ENCODE results near the gene MPP2. TPM values are rescaled to one million over a fixed set of nuclear protein-coding genes. Genes with fewer than 3 reads are reported as not detected.
A peak's percentile ranks its signal among the peaks of the same experiment; 100 is the strongest.

The MPP2 gene
- total and polyA plus RNA-seq, 9 of the 15 experiments (the other 6 are each of a cell fraction or from before 2014, with no cell fraction given), result 0.04 to 1.0 (median 0.24) TPM

DNA sequence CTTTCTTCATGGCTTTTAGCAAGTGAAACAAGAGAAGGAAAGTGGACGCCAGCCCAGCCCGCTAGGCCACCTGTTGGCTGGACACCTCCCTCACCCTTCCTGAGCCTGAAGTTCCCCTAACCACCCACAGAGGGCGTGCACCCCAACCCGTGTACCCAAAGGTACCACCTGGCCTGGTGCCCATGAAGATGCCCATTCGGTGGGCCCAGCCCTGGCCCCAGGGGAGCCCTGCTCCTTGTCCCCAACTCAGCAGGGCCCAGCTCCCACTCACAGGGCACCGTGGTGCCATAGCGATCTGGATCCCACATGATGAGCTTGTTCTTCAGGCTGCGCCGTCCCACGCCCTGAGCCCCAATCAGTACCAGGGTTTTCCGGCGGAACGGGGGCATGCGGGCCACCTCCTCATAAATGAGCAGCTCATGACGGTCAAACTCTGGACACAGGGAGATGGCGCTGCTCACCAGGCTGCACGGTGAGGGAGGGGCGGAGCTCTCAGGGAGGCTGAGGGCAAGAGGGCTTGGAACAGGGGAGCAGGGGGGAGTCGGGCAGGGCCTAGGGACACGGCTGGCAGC lies 26.8 kb downstream of the MPP2 start (continued):
- TF ChIP-seq CTBP1 (IDR thresholded peaks at IDR 0.05; ENCODE audit: borderline replicate concordance), result 0 out of 2 replicates have a peak, but pooled peaks have one; percentile 13
- TF ChIP-seq HIVEP1 (CRISPR knock-in tag; IDR thresholded peaks at IDR 0.05), result no peak
- TF ChIP-seq, protein P1, sequence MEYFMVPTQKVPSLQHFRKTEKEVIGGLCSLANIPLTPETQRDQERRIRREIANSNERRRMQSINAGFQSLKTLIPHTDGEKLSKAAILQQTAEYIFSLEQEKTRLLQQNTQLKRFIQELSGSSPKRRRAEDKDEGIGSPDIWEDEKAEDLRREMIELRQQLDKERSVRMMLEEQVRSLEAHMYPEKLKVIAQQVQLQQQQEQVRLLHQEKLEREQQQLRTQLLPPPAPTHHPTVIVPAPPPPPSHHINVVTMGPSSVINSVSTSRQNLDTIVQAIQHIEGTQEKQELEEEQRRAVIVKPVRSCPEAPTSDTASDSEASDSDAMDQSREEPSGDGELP (CRISPR knock-in tag; IDR thresholded peaks at IDR 0.05; ENCODE audit: borderline replicate concordance), result peak; percentile 73
- TF ChIP-seq ZNF12 (CRISPR knock-in tag; IDR thresholded peaks at IDR 0.05), result no peak
- TF ChIP-seq, protein P2, sequence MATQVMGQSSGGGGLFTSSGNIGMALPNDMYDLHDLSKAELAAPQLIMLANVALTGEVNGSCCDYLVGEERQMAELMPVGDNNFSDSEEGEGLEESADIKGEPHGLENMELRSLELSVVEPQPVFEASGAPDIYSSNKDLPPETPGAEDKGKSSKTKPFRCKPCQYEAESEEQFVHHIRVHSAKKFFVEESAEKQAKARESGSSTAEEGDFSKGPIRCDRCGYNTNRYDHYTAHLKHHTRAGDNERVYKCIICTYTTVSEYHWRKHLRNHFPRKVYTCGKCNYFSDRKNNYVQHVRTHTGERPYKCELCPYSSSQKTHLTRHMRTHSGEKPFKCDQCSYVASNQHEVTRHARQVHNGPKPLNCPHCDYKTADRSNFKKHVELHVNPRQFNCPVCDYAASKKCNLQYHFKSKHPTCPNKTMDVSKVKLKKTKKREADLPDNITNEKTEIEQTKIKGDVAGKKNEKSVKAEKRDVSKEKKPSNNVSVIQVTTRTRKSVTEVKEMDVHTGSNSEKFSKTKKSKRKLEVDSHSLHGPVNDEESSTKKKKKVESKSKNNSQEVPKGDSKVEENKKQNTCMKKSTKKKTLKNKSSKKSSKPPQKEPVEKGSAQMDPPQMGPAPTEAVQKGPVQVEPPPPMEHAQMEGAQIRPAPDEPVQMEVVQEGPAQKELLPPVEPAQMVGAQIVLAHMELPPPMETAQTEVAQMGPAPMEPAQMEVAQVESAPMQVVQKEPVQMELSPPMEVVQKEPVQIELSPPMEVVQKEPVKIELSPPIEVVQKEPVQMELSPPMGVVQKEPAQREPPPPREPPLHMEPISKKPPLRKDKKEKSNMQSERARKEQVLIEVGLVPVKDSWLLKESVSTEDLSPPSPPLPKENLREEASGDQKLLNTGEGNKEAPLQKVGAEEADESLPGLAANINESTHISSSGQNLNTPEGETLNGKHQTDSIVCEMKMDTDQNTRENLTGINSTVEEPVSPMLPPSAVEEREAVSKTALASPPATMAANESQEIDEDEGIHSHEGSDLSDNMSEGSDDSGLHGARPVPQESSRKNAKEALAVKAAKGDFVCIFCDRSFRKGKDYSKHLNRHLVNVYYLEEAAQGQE (IDR thresholded peaks at IDR 0.05; ENCODE audit: borderline replicate concordance), result 0 out of 2 replicates have a peak, but pooled peaks have one; percentile 24
- TF ChIP-seq, protein P2 (CRISPR knock-in tag; IDR thresholded peaks at IDR 0.05; ENCODE audit: low read depth), result no peak
- no peak for TF ChIP-seq MXI1 (IDR thresholded peaks at IDR 0.05; ENCODE audit: low read depth, low read length)
- TF ChIP-seq SP1 (CRISPR knock-in tag; IDR thresholded peaks at IDR 0.05), result 0 out of 2 replicates have a peak, but pooled peaks have one; percentile 31
- peak; percentile 83 for TF ChIP-seq MYNN (IDR thresholded peaks at IDR 0.05)
- TF ChIP-seq MYNN (CRISPR knock-in tag; IDR thresholded peaks at IDR 0.05), result no peak
- TF ChIP-seq KLF16 (IDR thresholded peaks at IDR 0.05), result 0 out of 2 replicates have a peak, but pooled peaks have one; percentile 19
- TF ChIP-seq, protein P3, sequence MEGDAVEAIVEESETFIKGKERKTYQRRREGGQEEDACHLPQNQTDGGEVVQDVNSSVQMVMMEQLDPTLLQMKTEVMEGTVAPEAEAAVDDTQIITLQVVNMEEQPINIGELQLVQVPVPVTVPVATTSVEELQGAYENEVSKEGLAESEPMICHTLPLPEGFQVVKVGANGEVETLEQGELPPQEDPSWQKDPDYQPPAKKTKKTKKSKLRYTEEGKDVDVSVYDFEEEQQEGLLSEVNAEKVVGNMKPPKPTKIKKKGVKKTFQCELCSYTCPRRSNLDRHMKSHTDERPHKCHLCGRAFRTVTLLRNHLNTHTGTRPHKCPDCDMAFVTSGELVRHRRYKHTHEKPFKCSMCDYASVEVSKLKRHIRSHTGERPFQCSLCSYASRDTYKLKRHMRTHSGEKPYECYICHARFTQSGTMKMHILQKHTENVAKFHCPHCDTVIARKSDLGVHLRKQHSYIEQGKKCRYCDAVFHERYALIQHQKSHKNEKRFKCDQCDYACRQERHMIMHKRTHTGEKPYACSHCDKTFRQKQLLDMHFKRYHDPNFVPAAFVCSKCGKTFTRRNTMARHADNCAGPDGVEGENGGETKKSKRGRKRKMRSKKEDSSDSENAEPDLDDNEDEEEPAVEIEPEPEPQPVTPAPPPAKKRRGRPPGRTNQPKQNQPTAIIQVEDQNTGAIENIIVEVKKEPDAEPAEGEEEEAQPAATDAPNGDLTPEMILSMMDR (IDR thresholded peaks at IDR 0.05 in 2 of 3, conservative IDR thresholded peaks at IDR 0.05 in 1 of 3; ENCODE audit: insufficient read depth in 2 of 3, low read depth in 1 of 3, low read length in 3 of 3), result peak; percentile 85 to 94 (median 92)
- TF ChIP-seq, protein P4, sequence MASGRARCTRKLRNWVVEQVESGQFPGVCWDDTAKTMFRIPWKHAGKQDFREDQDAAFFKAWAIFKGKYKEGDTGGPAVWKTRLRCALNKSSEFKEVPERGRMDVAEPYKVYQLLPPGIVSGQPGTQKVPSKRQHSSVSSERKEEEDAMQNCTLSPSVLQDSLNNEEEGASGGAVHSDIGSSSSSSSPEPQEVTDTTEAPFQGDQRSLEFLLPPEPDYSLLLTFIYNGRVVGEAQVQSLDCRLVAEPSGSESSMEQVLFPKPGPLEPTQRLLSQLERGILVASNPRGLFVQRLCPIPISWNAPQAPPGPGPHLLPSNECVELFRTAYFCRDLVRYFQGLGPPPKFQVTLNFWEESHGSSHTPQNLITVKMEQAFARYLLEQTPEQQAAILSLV (tag; IDR thresholded peaks at IDR 0.05), result no peak
- no peak for TF ChIP-seq SRSF9 (IDR thresholded peaks at IDR 0.05; ENCODE audit: borderline replicate concordance, low read depth, low read length)
- no peak for TF ChIP-seq ZFX (CRISPR knock-in tag; IDR thresholded peaks at IDR 0.05)

Measured in K562 (cell line).